Subcutaneous abdominal adipose tissue (tissue), 5 donors: ENCODE measurements around the gene S100A7A.
"Not testable (repeated sequence)": the region's sequence is repeated elsewhere in the genome, so short reads cannot be mapped to it uniquely, and the experiment has no call there.

ENCODE experiments used
- H3K27ac ChIP-seq: one replicate; pipeline ENCODE4 v1.7.0; 2013; ENCODE audit warnings: low read depth, mild to moderate bottlenecking, inconsistent platforms, low read length, moderate library complexity
- H3K27me3 ChIP-seq, 5 donors: one replicate each; pipeline ENCODE4 v1.7.0; 2013; ENCODE audit warnings: low read length in 5 of 5, inconsistent platforms in 1 of 5; ENCODE audit not compliant: control insufficient read depth in 5 of 5, insufficient read depth in 4 of 5
- H3K36me3 ChIP-seq, 5 donors: one replicate each; pipeline ENCODE4 v1.7.0; 2013; ENCODE audit warnings: low read length in 5 of 5; ENCODE audit not compliant: control insufficient read depth in 5 of 5, insufficient read depth in 5 of 5
- H3K4me1 ChIP-seq, 5 donors: one replicate each; pipeline ENCODE4 v1.7.0; 2013; ENCODE audit warnings: low read length in 5 of 5, mild to moderate bottlenecking in 3 of 5, moderate library complexity in 1 of 5; ENCODE audit not compliant: control insufficient read depth in 5 of 5, insufficient read depth in 5 of 5
- H3K4me3 ChIP-seq, 5 donors: one replicate each; pipeline ENCODE4 v1.7.0; 2013; ENCODE audit warnings: low read length in 5 of 5, low read depth in 1 of 5
- H3K9ac ChIP-seq, 5 donors: one replicate each; pipeline ENCODE4 v1.7.0; 2013; ENCODE audit warnings: low read length in 5 of 5, mild to moderate bottlenecking in 4 of 5, moderate library complexity in 3 of 5
- H3K9me3 ChIP-seq, 5 donors: one replicate each; pipeline ENCODE4 v1.7.0; 2013; ENCODE audit warnings: low read length in 5 of 5; ENCODE audit not compliant: control insufficient read depth in 5 of 5
- donor health status: healthy.
- donor health status: healthy.
- donor health status: healthy.
- donor health status: healthy.
- donor health status: healthy.

Gene S100A7A

DNA sequence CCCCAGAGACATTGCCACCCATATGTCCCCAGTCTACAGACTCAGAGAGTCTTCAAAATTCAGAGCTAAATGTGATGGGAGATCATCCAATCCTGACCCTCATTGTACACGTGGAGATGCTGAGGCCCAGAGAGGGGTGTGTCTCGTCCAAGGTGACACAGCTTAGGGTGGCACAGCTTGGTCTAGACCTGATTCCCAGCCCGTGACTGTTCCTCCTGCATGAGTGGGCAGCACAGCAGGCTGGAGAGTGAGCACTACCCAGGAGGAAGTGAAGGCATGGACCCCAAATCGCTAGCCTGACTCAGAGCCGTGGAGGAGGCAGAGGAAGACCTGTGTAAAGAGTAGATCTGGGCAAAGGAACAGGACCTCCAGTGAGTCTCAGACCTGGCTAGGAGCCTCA is 27.8 kb downstream of the S100A7A start:
- H3K9me3 ChIP-seq: peaks cover 0 to 6% (median 4%) of the 10 kb centered on the region in 5 donors
- H3K4me3 ChIP-seq: no peak overlapping the region
- no peak overlapping the region for H3K27ac ChIP-seq
- no peaks in the 10 kb centered on the region for H3K4me1 ChIP-seq
- H3K27me3 ChIP-seq: peaks cover 0 to 13% (median 7%) of the 10 kb centered on the region in 5 donors
- H3K36me3 ChIP-seq: no peaks in the 10 kb centered on the region
- H3K9ac ChIP-seq: no peak overlapping the region

DNA sequence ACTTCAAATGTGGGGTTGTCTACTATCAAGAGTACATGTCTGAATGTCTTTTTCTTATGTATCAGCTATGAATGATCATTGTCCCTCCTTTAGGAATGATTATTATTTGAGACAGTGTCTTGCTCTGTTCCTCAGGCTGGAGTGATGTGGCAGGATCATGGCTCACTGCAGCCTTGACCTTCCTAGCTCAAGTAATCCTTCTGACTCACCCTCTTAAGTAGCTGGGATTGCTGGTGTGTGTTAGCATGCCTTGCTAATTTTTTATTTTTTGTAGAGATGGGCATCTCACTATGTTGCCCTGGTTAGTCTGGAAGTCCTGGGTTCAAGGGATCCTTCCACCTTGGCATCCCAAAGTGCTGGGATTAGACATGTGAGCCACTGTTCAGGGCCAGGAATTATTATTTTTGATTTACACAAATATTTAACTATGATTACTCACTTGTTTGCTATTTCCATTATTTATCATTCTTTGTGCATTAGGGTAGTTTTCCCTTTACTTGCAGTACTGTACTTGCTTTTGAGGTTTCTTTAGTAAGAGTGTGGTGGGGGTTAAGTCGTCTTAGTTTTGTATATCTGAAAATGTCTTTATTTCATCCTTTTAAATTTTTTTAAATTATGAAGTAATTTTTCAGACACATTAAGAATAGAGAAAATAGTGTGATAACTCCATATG is 31.3 kb downstream of the S100A7A start:
- Histone ChIP-seq H3K4me3 (no peak overlapping the region), H3K27me3 (peaks cover 0 to 13% (median 7%) of the 10 kb centered on the region in 5 donors), H3K9ac (no peak overlapping the region), H3K27ac (no peak overlapping the region), H3K36me3 (no peaks in the 10 kb centered on the region), H3K4me1 (no peaks in the 10 kb centered on the region), H3K9me3 (peaks cover 0 to 6% (median 4%) of the 10 kb centered on the region in 5 donors)

DNA sequence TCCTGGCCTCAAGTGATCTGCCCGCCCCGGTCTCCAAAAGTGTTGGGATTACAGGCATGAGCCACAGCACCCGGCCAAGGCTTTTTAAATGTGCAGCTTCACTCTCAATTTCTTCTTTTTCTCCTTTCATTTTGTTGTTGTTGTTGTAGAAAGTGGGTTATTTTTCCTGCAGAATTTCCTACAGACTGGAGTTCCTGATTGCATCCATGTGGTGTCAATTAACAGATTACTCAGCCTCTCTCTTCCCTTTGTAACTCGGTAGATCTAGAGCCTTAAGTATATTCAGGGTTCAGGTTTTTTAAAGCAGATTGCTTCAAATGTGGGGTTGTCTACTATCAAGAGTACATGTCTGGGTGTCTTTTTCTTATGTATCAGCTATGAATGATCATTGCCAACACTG is 32.5 kb downstream of the S100A7A start:
- H3K27ac ChIP-seq, H3K9me3 ChIP-seq, H3K4me3 ChIP-seq, H3K27me3 ChIP-seq, H3K36me3 ChIP-seq, H3K4me1 ChIP-seq, H3K9ac ChIP-seq: not testable (repeated sequence)

DNA sequence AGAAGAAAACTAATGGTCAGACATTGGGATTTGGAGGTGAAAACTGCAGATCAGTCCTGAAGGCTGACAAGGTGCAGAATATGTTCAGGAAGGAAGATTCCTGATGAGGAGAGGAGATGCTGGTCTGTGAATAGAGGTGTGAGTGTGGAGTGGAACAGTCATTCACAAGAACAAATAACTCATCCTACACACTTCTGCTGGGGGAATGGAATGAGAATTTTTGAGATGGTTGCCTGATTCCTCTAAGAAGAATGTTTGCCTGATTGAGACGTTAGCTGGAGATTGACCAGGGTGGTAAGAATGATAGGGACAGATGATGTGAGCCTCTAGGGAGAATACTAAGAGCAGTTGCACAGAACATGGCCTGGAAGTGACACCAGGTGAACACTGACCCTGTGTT is 40.1 kb downstream of the S100A7A start:
- H3K9me3 ChIP-seq: no peaks in the 10 kb centered on the region
- peaks cover 0 to 6% (median 2%) of the 10 kb centered on the region in 5 donors for H3K27me3 ChIP-seq
- H3K36me3 ChIP-seq: no peaks in the 10 kb centered on the region
- H3K4me3 ChIP-seq: no peak overlapping the region
- no peaks in the 10 kb centered on the region for H3K4me1 ChIP-seq
- H3K27ac ChIP-seq: no peak overlapping the region
- no peak overlapping the region for H3K9ac ChIP-seq

DNA sequence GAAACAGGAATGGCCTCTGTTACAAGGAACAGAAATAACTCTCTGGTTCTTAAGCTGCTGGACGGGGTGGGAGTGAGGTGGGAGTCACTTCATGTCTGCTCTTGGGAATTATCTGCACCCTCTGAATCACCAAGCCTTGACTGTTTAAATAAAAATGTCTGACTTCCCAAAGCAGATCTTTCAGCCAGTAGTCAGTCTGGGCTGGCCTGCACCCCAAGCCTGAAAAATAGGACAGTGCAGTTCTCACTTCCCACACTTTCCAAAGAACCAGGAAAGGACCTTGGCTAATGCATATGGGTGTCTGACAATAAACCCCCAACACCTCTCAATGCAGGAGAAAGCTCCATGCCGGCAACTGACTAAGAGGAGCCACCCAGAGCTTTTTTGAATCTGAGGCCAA is 43.3 kb downstream of the S100A7A start:
- Histone ChIP-seq H3K4me3 (no peak overlapping the region), H3K4me1 (no peaks in the 10 kb centered on the region), H3K9me3 (no peaks in the 10 kb centered on the region), H3K27me3 (peaks cover 0 to 6% (median 2%) of the 10 kb centered on the region in 5 donors), H3K27ac (no peak overlapping the region), H3K9ac (no peak overlapping the region), H3K36me3 (no peaks in the 10 kb centered on the region)

DNA sequence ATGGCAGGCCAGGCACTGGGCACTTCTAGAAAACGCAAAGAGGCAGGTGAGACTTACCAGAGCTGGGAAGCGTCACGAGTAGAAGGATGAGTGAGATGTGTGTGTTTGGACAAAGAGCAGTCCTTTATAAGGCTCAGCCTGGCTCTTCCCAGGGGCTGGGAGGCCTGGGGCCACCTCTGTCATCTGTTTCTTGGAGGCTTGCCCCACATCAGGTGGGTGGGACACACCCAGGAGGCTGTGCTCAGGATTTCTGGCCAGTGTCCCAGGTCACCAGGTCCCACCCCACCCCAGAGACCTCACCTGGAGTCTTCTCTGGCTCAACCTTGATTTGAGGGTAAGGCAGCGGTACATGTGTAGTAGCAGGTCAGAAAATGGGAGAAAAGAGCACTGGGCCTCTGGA is 44.2 kb downstream of the S100A7A start, which contains the start of gene S100A7:
TSS of gene S100A7 (minus strand) at position 101 of the 400 bp plus-strand sequence. CDS start 1,638 bp downstream, outside the sequence.
- no peak within 1 kb of the TSS for H3K4me3 ChIP-seq
- peaks cover 0 to 6% (median 2%) of the 10 kb centered on the region in 5 donors for H3K27me3 ChIP-seq
- H3K36me3 ChIP-seq: no peaks in the 10 kb centered on the region
- H3K9ac ChIP-seq: no peak within 1 kb of the TSS
- no peaks in the 10 kb centered on the region for H3K9me3 ChIP-seq
- H3K27ac ChIP-seq: no peak within 1 kb of the TSS
- H3K4me1 ChIP-seq: no peaks in the 10 kb centered on the region

DNA sequence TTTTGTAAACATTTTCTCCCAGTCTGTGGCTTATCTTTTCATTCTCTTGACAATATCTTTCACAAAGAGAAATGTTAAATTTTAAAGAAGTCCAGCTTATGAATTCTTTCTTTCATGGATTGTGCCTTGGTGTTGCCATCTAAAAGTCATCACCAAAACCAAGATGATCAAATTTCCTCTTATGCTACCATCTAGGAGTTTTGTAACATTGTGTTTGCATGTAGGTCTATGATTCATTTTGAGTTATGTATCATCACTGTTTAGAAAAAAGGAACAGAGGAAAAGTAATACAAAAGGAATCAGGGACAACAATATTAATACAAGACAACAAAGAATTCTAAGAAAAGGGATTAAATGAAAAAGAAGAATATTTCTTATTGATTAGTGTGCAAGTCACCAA is 46.4 kb downstream of the S100A7A start:
- not testable (repeated sequence) for H3K27ac ChIP-seq, H3K9me3 ChIP-seq, H3K9ac ChIP-seq

DNA sequence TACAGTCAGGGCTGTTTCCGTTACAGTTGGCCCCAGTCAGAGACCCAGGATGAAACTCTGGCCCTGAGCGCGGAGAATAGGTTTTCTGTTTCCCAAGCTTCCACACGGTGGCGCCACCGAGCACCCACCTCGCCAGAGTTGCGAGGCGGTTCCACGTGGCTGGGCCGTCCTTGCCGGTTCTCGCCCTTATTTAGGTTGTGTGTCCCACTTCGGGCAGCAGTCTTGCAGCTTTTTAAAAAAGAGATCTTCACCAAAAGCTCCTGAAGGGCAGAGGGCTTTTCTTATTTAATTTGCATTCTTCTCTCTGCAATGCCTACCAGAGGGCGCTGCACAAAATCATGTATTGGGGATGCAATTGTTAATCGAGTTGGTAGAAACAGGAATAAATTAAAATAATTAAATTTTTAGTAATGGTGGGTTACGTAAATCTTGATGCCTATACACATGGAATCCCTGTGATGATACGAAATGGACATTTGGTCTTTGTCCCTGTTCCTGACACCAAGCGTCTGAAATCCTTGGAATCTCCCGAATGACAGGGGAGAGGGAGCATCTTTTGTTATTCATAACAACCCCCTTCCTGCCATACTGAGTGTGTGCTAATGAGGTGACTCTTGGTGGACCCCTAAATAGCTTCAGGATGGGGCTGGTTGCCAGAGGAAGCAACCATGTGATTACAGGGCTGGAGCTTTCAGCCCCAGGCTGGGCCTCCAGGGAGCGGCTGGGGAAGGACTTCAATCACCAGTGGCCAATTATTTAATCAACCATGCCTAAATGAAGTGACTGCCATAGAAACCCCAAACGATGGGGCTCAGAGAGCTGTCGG is 49.7 kb downstream of the S100A7A start:
- no peak overlapping the region for H3K27ac ChIP-seq
- no peaks in the 10 kb centered on the region for H3K36me3 ChIP-seq
- H3K4me3 ChIP-seq: no peak overlapping the region
- no peaks in the 10 kb centered on the region for H3K27me3 ChIP-seq
- peaks cover 0 to 12% (median 7%) of the 10 kb centered on the region in 5 donors for H3K4me1 ChIP-seq
- no peak overlapping the region for H3K9ac ChIP-seq
- H3K9me3 ChIP-seq: peaks cover 0 to 3% (median 0%) of the 10 kb centered on the region in 5 donors

More for the DNA sequence above, 46.4 kb downstream of the S100A7A start:
- not testable (repeated sequence) for H3K27me3 ChIP-seq, H3K4me3 ChIP-seq, H3K36me3 ChIP-seq
- peaks cover 0 to 12% (median 7%) of the 10 kb centered on the region in 5 donors for H3K4me1 ChIP-seq

DNA sequence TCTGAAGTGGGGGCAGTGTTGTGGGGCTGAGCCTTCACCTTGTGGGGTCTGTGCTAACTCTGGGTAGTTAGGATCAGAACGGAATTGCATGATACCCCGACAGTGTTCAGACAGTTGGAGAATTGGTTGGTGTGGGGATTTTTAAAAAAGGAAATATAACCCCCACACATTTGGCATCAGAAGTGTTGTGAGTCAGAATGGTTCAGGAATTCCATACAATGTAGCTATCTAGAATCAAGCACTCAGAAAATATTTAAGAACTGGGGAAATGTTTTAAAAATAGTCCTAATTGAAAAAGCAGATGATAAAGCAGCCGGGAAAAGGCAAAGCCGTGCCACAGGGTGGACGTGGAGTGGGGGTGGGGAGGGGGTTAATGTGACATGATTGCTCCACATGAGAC is 50.6 kb downstream of the S100A7A start:
- Histone ChIP-seq H3K27me3 (no peaks in the 10 kb centered on the region), H3K4me3 (no peak overlapping the region), H3K36me3 (no peaks in the 10 kb centered on the region), H3K9me3 (peaks cover 0 to 7% (median 5%) of the 10 kb centered on the region in 5 donors), H3K4me1 (peaks cover 0 to 12% (median 7%) of the 10 kb centered on the region in 5 donors), H3K9ac (no peak overlapping the region), H3K27ac (no peak overlapping the region)

DNA sequence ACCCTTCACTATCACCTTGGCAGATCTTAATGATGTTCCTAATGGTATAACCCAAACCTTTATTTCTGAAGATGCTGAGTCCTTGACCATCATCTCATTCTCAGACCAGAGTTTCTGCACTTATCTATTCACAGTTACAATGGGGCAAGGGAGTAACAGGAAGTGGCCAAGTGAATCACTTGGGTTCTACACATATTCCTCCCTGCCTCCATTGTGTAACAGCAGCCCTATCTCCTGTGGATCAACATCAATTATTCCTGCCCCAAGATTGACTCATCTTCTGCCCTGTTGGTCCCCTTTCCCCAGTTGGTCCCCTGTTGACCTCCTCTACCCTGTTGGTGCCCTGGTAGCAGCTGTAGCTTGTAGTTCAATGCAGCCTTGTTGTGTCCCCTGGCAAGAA is 54.4 kb downstream of the S100A7A start:
- Histone ChIP-seq H3K4me3 (no peak overlapping the region), H3K9me3 (peaks cover 2 to 12% (median 12%) of the 10 kb centered on the region in 5 donors), H3K27ac (no peak overlapping the region), H3K4me1 (peaks cover 0 to 11% (median 7%) of the 10 kb centered on the region in 5 donors), H3K27me3 (no peaks in the 10 kb centered on the region), H3K9ac (no peak overlapping the region), H3K36me3 (no peaks in the 10 kb centered on the region)
